Gastrocnemius medialis (tissue), 4 donors: Measurements from ENCODE around the gene RNF121.

Source experiments
- POLR2A ChIP-seq, 2 donors: fragments of 450-650 bp; IDR thresholded peaks; one replicate each; pipeline ENCODE4 v1.6.1; 2017; ENCODE audit warnings: antibody characterized with exemption in 2 of 2, mild to moderate bottlenecking in 2 of 2, moderate library complexity in 2 of 2
- TF ChIP-seq, protein P1 (sequence below), 5 experiments: fragments of 450-650 bp in 3 of 5; fragments of 200-600 bp in 2 of 5; sonication (generic) in 2 of 5; IDR thresholded peaks in 4 of 5; conservative IDR thresholded peaks in 1 of 5; 1 replicate in 4 of 5; 2 replicates in 1 of 5; pipeline ENCODE4 v1.5.1; 2016 to 2019; ENCODE audit warnings: antibody characterized with exemption in 5 of 5, mild to moderate bottlenecking in 3 of 5, moderate library complexity in 3 of 5

DNA sequence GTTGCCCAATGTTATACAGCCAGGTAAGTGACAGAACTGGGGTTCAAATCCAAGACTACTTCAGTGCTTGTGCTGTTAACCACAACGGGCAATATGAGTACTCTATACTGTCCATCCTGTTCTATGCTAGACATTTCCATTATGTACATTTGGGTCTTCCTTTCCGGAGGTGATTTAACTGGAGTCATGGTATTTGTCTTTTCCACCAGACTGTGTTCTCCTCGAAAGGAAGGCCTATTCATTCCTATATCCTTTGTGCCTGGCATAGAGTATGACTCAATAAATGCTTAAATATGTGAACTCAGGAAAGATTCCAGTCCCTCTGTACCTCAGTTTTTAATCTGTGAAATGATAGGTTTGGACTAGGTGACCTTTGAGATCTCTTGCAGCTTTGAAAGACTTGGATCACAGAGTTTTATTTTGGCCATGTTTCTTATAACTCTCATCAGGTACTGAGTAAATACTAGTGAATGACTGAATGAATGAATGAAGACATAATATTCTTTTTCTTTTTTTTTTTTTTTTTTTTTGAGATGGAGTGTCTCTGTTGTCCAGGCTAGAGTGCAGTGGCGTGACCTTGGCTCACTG is 6.6 kb downstream of the RNF121 start:
- TF ChIP-seq POLR2A (IDR thresholded peaks at IDR 0.05) = no peak
- TF ChIP-seq, protein P1, sequence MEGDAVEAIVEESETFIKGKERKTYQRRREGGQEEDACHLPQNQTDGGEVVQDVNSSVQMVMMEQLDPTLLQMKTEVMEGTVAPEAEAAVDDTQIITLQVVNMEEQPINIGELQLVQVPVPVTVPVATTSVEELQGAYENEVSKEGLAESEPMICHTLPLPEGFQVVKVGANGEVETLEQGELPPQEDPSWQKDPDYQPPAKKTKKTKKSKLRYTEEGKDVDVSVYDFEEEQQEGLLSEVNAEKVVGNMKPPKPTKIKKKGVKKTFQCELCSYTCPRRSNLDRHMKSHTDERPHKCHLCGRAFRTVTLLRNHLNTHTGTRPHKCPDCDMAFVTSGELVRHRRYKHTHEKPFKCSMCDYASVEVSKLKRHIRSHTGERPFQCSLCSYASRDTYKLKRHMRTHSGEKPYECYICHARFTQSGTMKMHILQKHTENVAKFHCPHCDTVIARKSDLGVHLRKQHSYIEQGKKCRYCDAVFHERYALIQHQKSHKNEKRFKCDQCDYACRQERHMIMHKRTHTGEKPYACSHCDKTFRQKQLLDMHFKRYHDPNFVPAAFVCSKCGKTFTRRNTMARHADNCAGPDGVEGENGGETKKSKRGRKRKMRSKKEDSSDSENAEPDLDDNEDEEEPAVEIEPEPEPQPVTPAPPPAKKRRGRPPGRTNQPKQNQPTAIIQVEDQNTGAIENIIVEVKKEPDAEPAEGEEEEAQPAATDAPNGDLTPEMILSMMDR (IDR thresholded peaks at IDR 0.05 in 4 of 5, conservative IDR thresholded peaks at IDR 0.05 in 1 of 5) = no peak
